HT-29 (cell line): Measurements from ENCODE around the gene PAM. TPM values are rescaled to one million over a fixed set of nuclear protein-coding genes. Genes with fewer than 3 reads are reported as not detected.

Source experiments
- DNase-seq: peaks from one replicate; pipeline ENCODE4 v3.0.0-alpha.2; 2015; ENCODE audit warnings: low spot score
- total RNA-seq: library from RNA; depleted of rRNA; stranded (reverse); fragments of >200 nt; shearing (Covaris generic); gene quantifications from 2 replicates; pipeline ENCODE4 v1.2.3, GENCODE V29; 2014; rRNA removed

Gene PAM
- total RNA-seq: 108 and 119 TPM in 2 replicates

DNA sequence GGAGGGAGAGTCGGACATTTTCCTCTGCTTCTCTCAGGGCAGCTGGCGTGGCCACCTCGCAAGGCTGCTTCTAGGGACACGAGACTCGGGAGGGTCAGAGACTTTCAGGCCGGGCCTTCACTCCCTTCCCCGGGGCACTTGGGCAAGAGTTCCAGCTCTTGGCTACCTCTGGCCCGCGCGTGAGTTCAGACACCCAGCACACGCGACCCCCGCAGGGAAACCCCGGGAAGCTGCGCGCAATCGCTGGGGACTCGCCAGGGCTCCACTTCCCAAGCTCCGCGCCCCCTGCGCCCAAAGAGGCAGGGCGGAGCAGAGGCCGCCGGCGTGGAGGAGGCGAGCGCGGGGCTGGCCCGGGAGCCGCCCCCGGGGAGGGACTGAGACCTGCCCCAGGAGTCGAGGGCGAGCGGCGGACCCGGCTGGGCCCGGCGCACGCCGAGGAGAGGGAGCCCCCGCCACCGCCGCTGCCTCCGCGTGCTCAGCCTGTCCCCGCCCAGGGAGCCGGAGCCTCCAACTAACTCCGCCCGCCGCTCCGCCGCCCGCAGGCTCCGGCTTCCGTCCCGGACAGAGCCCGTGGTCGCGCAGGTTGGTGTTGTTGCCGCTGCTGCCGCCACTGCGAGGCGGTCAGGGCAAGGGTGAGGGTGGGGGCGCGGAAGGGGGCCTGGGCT is at the start of gene PAM:
PAM (plus strand) TSS at position 539 of the 665 bp plus-strand sequence. CDS start 110,891 bp downstream, outside the sequence.
- peak; percentile 72 for DNase-seq

DNA sequence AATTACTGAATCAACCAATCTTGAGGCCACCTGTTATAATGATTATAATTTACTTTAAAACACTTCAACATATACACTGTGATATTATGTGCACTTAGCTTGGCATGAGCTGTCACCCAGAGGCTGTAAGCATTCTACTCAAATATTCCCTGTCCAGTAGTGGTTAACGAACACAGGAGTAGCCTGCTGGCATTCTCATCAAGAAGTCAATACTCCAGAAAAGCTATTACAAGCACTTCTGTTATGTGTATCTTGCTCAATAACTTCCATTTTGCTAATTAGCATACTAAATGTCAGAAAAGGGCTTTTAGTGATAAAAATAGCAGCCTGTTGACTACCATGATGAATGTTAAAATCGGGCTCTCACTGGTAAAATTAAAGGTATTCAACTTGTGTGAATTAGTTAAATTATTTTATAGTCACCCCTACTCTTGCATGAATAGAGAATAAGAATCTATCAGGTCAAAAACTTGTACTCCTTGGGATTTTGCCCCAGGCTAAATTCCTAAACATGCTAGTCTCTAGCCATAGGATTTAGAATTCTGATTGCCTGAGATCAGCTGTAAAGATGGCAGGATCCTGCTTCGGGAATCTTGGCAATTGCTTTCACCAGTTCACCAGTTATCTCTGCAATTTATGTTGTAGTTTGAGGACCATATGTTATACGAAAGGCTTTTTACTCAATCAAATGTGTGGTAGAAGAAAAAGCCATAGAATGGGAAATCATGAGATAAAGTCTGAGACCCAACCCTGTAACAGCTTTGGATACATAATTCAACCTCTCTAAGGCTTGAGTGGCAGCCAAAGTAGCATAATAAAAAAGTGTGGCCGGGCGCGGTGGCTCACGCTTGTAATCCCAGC is 43.4 kb upstream of the PAM start:
- DNase-seq: no peak

DNA sequence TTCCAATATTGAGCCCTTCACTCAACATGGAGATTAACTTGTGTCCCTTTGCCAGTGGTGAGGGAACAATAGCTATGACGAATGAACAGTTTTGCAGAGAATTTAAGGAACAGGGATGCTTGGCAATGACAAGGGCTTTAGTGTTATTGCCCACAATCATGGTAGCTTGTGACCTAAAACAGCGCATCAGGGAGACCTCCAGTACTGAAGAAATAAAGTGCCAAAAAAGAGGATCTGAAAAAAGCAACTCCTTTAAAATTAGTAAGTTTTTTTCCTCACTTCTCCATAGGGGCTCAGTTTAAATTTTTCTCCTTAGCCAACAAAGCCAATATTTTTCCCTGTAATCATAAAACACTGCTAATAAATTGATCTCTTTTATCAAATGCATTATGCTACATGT is 41.8 kb upstream of the PAM start:
- DNase-seq: no peak

DNA sequence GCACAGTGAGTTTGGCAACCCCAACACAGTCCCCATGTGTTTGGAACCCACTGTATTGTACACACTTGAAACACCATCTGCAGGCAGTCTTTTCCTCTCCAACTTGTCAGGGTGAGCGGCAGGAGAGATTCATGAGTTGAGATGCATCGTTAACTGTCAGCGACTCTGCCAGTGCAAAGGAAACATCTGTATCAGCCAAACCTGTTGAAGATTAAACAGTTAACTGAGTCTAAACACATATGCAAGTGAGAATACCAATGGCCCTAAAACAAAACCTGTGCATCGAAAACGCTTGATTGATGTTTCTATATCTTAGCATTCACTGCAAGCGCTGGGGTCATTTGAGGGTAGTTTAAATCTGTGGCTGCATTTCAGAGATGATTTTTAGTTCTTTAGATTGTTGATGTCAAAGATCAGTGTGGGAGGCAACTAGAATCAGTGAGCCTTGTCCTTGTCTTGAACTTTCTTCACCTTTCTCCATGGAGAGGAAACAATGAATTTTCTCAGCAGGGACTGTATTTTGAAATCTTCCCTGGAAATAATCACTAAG is 41.3 kb upstream of the PAM start:
- DNase-seq: no peak

DNA sequence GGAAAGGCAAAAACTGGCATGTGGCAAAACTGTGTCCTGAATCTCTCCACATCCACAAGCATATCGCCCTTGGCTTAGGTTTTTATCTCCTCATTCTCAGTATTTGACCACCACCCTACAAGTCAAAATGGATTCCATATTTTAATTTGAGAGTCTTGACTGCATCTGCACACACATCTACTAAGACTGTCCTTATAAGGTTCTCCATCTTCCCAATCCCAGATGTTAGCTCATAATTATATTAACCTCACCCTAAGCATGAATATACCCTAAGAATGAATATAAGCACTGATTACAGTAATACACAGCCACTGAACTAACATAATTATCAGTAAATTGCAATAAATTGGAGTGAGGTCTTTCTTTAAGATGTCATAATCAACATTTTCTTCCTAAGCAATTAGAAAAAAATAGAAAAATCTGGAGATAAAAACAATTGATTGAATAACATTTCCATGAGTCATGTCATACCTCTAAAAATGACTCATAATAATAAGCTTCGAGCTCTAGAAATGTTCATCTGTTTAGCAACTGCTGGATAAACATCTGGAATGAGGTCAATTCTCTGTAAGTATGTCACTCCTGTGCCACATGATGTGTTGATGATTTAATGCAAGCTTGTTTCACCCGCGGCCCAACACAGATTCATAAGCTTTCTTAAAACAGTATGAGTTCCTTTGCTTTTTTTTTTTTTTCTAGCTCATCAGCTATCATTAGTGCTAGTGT is 39.9 kb upstream of the PAM start:
- DNase-seq: peak; percentile 27

- no peak for DNase-seq
These were observed 39.1 kb upstream of the PAM start for GRCh38 chr5:102716017-102716416.

- no peak for DNase-seq
These were observed 36.3 kb upstream of the PAM start for GRCh38 chr5:102718819-102719218.

GRCh38 chr5:102719886-102720285 is 35.2 kb upstream of the PAM start:
- DNase-seq: no peak

GRCh38 chr5:102720969-102721368 is 34.1 kb upstream of the PAM start:
- DNase-seq: no peak

DNA sequence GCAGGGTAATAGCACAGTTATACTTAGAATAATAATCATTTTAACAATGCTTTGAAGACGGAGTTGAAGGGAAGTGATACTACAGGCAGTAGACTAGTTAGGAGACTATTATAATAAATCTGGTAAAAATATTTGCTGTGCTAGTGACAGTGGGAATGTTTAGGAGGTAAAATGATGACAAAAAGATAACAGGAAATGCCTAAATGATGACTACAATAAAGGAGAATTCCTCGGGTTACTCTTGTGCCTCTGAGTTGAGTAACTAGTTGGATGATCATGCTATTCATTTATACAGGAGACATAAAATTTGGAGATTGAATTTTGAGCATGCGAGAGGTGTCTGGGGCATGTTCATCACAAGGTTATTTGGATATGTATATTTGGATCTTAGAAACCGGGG is 32.2 kb upstream of the PAM start:
- DNase-seq: no peak

DNA sequence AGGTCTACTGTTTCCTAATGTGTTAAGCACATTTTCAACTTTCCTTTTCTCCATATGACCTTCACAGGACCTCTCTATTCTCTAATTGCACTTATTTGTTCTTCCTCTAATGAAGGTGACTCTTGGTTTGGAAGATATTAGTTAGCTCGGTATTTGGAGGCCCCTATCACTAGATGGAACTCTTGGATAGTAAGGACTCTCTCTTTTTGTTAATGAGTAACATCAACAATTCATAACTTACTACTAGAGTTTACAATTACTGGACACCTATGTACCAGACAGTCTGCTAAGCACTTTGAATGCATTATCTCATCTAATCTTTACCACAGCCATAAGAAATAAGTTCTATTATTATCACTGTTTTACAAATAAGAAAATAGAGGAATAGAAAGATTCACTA is 23.4 kb upstream of the PAM start:
- DNase-seq: peak; percentile 23

- no peak for DNase-seq
These were observed 21.6 kb upstream of the PAM start for GRCh38 chr5:102733534-102733933.

- no peak for DNase-seq
These were observed 17.9 kb upstream of the PAM start for GRCh38 chr5:102737161-102737560.

GRCh38 chr5:102737805-102738469 is 17.2 kb upstream of the PAM start:
- no peak for DNase-seq

DNA sequence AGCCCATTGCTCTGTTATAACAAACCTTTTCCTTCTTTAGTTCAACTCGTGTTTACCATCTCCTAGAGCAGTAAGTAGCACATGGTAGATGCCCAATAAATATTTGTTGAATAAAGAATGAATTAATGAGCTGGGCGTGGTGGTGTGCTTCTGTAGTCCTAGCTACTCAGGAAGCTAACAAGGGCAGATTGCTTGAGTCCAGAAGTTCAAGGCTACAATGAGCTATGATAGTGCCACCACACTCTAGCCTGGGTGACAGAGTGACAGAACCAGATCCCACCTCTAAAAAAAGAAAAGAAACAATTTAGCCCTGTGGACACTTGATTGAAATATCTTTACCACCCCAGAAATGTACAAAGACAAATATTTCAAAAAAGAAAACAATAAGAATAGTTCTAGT is 14.6 kb upstream of the PAM start:
- no peak for DNase-seq

GRCh38 chr5:102742215-102742614 is 12.9 kb upstream of the PAM start:
- DNase-seq: no peak

GRCh38 chr5:102743900-102744299 is 11.2 kb upstream of the PAM start:
- no peak for DNase-seq

DNA sequence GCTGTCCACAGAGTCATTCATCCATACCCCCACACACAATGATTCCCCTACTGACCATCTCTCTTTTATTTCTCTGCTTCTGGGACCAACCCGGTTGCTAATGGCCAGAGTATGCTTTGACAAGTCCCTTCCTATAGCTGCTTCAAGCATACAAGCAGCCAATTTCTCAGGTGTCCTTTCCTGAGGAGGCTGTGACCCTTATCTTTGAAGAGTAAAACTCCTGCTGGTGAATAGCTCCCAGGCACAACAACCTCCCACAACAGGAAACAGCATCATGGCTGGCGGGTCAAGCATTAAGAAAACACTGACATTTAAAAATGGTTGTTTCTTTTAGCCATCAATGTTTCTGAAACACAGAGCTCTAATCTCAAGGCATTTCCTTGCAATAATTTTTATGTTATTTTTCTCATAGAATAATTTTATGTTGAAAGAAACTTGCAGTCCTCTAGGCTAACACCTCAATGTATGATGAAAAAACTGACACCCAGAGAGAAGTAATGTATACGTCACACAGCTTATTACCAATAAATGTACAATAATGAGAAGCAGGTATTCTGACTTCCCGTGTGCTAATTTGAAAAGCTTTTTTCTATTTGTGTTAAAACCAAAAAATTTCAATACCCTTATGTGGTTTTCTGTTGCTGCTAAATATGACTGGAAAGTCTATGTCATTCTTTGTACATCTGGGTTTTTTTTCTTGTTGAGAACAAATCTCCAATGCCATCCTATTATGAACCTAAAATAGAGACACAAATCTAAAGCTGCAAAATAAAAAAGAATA is 7.5 kb upstream of the PAM start:
- no peak for DNase-seq

GRCh38 chr5:102749416-102750030 is 5.6 kb upstream of the PAM start:
- DNase-seq: no peak

DNA sequence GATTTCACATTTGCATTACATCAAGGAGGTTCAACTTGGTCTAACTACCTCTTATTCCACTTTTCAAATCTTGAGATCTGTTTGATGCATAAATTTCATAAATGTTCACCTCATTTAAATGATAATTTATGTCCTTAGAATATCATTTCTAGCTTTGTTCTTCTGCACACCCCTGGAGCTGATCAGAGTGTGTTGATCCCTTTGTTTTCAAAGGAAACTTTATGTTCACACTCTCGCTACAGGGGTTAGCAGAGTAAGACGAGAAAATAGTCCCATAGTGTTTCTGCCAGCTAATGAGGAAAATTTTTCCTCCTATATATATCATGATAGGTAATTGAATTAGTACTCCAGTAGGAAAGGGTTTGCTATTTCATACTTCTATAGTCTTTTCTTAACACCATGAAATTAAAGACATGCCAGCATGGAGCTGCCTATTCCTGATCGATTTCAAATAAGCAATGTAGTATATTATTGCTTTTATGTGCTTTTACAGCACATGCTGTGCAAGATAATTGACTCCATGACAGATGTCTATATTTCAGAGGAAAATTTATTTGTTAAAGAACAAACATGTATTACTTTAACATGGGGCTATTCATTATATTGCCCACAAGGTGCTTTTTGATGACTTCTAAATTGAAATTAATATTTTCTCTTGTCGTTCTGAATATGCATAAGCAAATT is 4.8 kb upstream of the PAM start:
- DNase-seq: no peak
